HEK293T (cell line): ENCODE data around the gene CCDC80.

ENCODE experiments used
- CTCF ChIA-PET: fragments of 350-600 bp; formaldehyde crosslinking; extraction: SDS; loops from one replicate; lab custom pipeline; 2021; ENCODE audit warnings: antibody characterized with exemption, inconsistent platforms; lab: Yijun Ruan, JAX
- POLR2A ChIA-PET: fragments of 350-600 bp; formaldehyde crosslinking; extraction: SDS; loops from one replicate; lab custom pipeline; 2020; ENCODE audit warnings: antibody characterized with exemption, inconsistent platforms; lab: Yijun Ruan, JAX
- DNase-seq: peaks from one replicate; pipeline ENCODE4 v3.0.0; 2012; ENCODE audit warnings: mixed read lengths; ENCODE audit errors: extremely low spot score
- ARNT ChIP-seq: fragments of 450-650 bp; IDR thresholded peaks from 2 replicates; pipeline ENCODE4 v1.6.1; 2017; ENCODE audit warnings: mild to moderate bottlenecking
- BHLHE40 ChIP-seq: fragments of 450-650 bp; IDR thresholded peaks from 2 replicates; pipeline ENCODE4 v1.6.1; 2016; ENCODE audit warnings: mild to moderate bottlenecking, moderate library complexity, borderline replicate concordance
- CTBP1 ChIP-seq: fragments of 450-650 bp; IDR thresholded peaks from 2 replicates; pipeline ENCODE4 v1.6.1; 2016; ENCODE audit warnings: borderline replicate concordance
- ELF4 ChIP-seq: fragments of 450-650 bp; IDR thresholded peaks from 2 replicates; pipeline ENCODE4 v1.6.1; 2017; ENCODE audit warnings: antibody characterized with exemption
- FOXA1 ChIP-seq: fragments of 450-650 bp; IDR thresholded peaks from 2 replicates; pipeline ENCODE4 v1.6.1; 2016; ENCODE audit warnings: mild to moderate bottlenecking
- FOXK2 ChIP-seq: fragments of 450-650 bp; IDR thresholded peaks from 2 replicates; pipeline ENCODE4 v1.6.1; 2016; ENCODE audit warnings: mild to moderate bottlenecking
- FOXM1 ChIP-seq: fragments of 450-650 bp; IDR thresholded peaks from 2 replicates; pipeline ENCODE4 v1.6.1; 2017; ENCODE audit warnings: mild to moderate bottlenecking, borderline replicate concordance
- HDGF ChIP-seq: fragments of 450-650 bp; IDR thresholded peaks from 2 replicates; pipeline ENCODE4 v1.6.1; 2017; ENCODE audit warnings: antibody characterized with exemption, borderline replicate concordance
- L3MBTL2 ChIP-seq: fragments of 450-650 bp; conservative IDR thresholded peaks from 2 replicates; pipeline ENCODE4 v1.6.1; 2016; ENCODE audit warnings: mild to moderate bottlenecking
- LEF1 ChIP-seq: fragments of 450-650 bp; IDR thresholded peaks from 2 replicates; pipeline ENCODE4 v1.6.1; 2017; ENCODE audit warnings: mild to moderate bottlenecking, borderline replicate concordance
- NFRKB ChIP-seq: fragments of 450-650 bp; IDR thresholded peaks from 2 replicates; pipeline ENCODE4 v1.6.1; 2016; ENCODE audit warnings: mild to moderate bottlenecking, moderate library complexity
- PKNOX1 ChIP-seq: fragments of 450-650 bp; IDR thresholded peaks from 2 replicates; pipeline ENCODE4 v1.6.1; 2016
- SP1 ChIP-seq: fragments of 450-650 bp; IDR thresholded peaks from 2 replicates; pipeline ENCODE4 v1.6.1; 2017
- SUZ12 ChIP-seq: fragments of 450-650 bp; IDR thresholded peaks from 2 replicates; pipeline ENCODE4 v1.6.1; 2016; ENCODE audit warnings: mild to moderate bottlenecking
- TARDBP ChIP-seq: fragments of 450-650 bp; IDR thresholded peaks from 2 replicates; pipeline ENCODE4 v1.6.1; 2016
- ZNF384 ChIP-seq: fragments of 450-650 bp; IDR thresholded peaks from 2 replicates; pipeline ENCODE4 v1.6.1; 2016

The CCDC80 gene

DNA sequence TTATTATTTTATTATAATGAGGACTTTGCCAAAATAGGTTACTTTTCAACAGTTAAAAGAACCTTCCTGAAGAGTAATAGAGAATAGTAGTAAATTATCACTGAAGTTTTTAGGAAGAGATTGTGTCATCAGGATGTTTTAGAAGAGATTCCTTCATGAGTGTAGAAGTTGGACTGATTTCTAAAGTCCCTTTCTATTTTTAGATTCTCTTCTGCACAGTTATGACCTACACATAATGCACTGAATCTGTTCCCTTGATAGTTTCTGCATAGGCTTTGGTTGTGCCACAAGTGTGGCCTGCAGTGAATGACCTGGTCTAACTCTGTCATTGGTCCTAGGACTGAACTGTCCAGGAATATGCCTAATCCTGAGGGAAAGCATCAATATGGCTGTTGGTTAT, 55.2 kb downstream of the CCDC80 start:
- no peak for TF ChIP-seq L3MBTL2
- no peak for TF ChIP-seq LEF1
- TF ChIP-seq FOXM1: no peak
- no peak for TF ChIP-seq PKNOX1
- TF ChIP-seq BHLHE40: no peak
- no peak for TF ChIP-seq SUZ12
- no peak for TF ChIP-seq FOXK2
- no peak for TF ChIP-seq CTBP1
- no peak for TF ChIP-seq ELF4
- no peak for TF ChIP-seq FOXA1
- TF ChIP-seq ARNT: no peak
- TF ChIP-seq HDGF: no peak
- no peak for TF ChIP-seq SP1
- no peak for TF ChIP-seq TARDBP
- TF ChIP-seq NFRKB: no peak
- CTCF ChIA-PET: no interaction called here
- POLR2A ChIA-PET: no interaction called here
- DNase-seq: no peak

DNA sequence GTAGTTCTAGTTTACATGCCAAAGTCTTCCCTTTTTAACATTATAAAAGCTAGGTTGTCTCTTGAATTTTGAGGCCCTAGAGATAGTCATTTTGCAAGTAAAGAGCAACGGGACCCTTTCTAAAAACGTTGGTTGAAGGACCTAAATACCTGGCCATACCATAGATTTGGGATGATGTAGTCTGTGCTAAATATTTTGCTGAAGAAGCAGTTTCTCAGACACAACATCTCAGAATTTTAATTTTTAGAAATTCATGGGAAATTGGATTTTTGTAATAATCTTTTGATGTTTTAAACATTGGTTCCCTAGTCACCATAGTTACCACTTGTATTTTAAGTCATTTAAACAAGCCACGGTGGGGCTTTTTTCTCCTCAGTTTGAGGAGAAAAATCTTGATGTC, 57.8 kb downstream of the CCDC80 start:
- TF ChIP-seq HDGF (no peak), NFRKB (no peak), LEF1 (no peak), ZNF384 (no peak), SUZ12 (no peak), FOXK2 (no peak), L3MBTL2 (no peak), BHLHE40 (no peak), ARNT (no peak), ELF4 (no peak), FOXA1 (no peak)

GRCh38 chr3:112582244-112582874, 58.6 kb downstream of the CCDC80 start:
- POLR2A ChIA-PET: interaction anchor here (1.7 kb wide), 1 partner anchor 59 kb away, joined by 6 read pairs; the partner anchor contains the start of gene CCDC80
- TF ChIP-seq PKNOX1 (no peak), LEF1 (no peak), CTBP1 (no peak), SUZ12 (no peak), L3MBTL2 (no peak), NFRKB (no peak), TARDBP (no peak), ELF4 (no peak), ARNT (no peak), BHLHE40 (no peak), FOXM1 (no peak), FOXK2 (no peak), HDGF (no peak), ZNF384 (no peak), FOXA1 (no peak), SP1 (no peak)
- peak; percentile 12 for DNase-seq
- CTCF ChIA-PET: interaction anchor here (0.6 to 1.3 kb wide), 8 partner anchors 9 to 231 kb away, joined by 3 to 6 read pairs (median 4); no protein-coding TSS in a partner anchor

More for the DNA sequence above, 57.8 kb downstream of the CCDC80 start:
- DNase-seq: no peak
- CTCF ChIA-PET: interaction anchor here (0.9 to 1.4 kb wide), 5 partner anchors 29 to 391 kb away, joined by 3 to 7 read pairs (median 4); no protein-coding TSS in a partner anchor
- POLR2A ChIA-PET: interaction anchor here (1.7 kb wide), 1 partner anchor 58 kb away, joined by 6 read pairs; the partner anchor contains the start of gene CCDC80

- POLR2A ChIA-PET: interaction anchor here (1.5 kb wide), 1 partner anchor 62 kb away, joined by 5 read pairs; no protein-coding TSS in a partner anchor
- TF ChIP-seq L3MBTL2: no peak
- TF ChIP-seq NFRKB: no peak
- TF ChIP-seq BHLHE40: no peak
- no peak for TF ChIP-seq SP1
- TF ChIP-seq ELF4: no peak
- no peak for TF ChIP-seq ARNT
- TF ChIP-seq SUZ12: no peak
- TF ChIP-seq FOXA1: no peak
- no peak for TF ChIP-seq ZNF384
- no peak for TF ChIP-seq PKNOX1
- no peak for TF ChIP-seq CTBP1
- no peak for TF ChIP-seq FOXK2
- TF ChIP-seq LEF1: no peak
- no peak for TF ChIP-seq HDGF
- TF ChIP-seq TARDBP: no peak
- no peak for TF ChIP-seq FOXM1
- DNase-seq: no peak
- CTCF ChIA-PET: interaction anchor here (0.6 kb wide), 1 partner anchor 974 kb away, joined by 3 read pairs; no protein-coding TSS in a partner anchor
These were observed 61.2 kb downstream of the CCDC80 start for GRCh38 chr3:112579697-112580096.

DNA sequence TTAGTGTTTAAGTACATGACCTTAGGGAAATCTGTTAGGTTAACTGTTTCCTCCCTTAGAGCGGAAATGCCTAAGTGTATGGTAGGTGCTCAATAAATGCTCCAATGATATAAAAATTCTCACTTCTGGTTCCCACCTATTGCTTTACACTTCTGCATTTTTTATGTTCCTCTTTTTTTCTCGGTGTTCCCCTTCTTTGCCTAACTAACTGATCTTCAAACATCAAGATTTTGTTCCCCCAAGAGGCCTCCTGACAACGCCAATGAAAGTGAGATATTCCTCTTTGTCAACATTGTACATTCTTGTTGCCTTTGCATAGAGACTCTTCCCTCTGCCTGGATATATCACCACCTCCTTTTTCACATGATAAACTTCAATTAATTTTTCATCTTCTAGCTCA, 61.7 kb downstream of the CCDC80 start:
- TF ChIP-seq BHLHE40 (no peak), L3MBTL2 (no peak)
- CTCF ChIA-PET: interaction anchor here (0.5 to 0.8 kb wide), 2 partner anchors 52 to 1089 kb away, joined by 3 to 4 read pairs; no protein-coding TSS in a partner anchor
- no peak for DNase-seq
- POLR2A ChIA-PET: interaction anchor here (1.5 kb wide), 1 partner anchor 62 kb away, joined by 5 read pairs; no protein-coding TSS in a partner anchor
